Measurements from ENCODE around the gene DIP2B. TPM values are rescaled to one million over a fixed set of nuclear protein-coding genes. Genes with fewer than 3 reads are reported as not detected.
"Not testable (repeated sequence)": the region's sequence is repeated elsewhere in the genome, so short reads cannot be mapped to it uniquely, and the experiment has no call there.

The DIP2B gene
- total RNA-seq, 1 experiment from 2014 or later, result 20.0 TPM

- TF ChIP-seq, protein P1, sequence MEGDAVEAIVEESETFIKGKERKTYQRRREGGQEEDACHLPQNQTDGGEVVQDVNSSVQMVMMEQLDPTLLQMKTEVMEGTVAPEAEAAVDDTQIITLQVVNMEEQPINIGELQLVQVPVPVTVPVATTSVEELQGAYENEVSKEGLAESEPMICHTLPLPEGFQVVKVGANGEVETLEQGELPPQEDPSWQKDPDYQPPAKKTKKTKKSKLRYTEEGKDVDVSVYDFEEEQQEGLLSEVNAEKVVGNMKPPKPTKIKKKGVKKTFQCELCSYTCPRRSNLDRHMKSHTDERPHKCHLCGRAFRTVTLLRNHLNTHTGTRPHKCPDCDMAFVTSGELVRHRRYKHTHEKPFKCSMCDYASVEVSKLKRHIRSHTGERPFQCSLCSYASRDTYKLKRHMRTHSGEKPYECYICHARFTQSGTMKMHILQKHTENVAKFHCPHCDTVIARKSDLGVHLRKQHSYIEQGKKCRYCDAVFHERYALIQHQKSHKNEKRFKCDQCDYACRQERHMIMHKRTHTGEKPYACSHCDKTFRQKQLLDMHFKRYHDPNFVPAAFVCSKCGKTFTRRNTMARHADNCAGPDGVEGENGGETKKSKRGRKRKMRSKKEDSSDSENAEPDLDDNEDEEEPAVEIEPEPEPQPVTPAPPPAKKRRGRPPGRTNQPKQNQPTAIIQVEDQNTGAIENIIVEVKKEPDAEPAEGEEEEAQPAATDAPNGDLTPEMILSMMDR (conservative IDR thresholded peaks at IDR 0.05), result no peak
- Histone ChIP-seq H3K79me1 (ENCODE audit: insufficient read depth, low read depth, low read length, poor library complexity, severe bottlenecking) (no peaks in the 10 kb centered on the region), H3K14ac (ENCODE audit: insufficient read depth, low read length) (no peak overlapping the region), H2AK5ac (ENCODE audit: insufficient read length, low read length) (no peak overlapping the region), H3K56ac (ENCODE audit: insufficient read length, low read depth, low read length) (no peak overlapping the region), H3K4me1 (ENCODE audit: insufficient read depth, low read length) (no peaks in the 10 kb centered on the region), H3K9ac (ENCODE audit: extremely low read depth, insufficient read length, low read length) (no peak overlapping the region), H4K20me1 (ENCODE audit: control insufficient read depth, insufficient read depth, insufficient read length) (no peaks in the 10 kb centered on the region), H4K5ac (ENCODE audit: insufficient read length, low read depth, low read length) (no peak overlapping the region), H3K4me2 (ENCODE audit: insufficient read depth, insufficient read length, low read length) (no peak overlapping the region), H3K79me2 (ENCODE audit: insufficient read depth, low read length) (no peaks in the 10 kb centered on the region), H2BK5ac (ENCODE audit: insufficient read length, low read length) (no peak overlapping the region), H3K18ac (ENCODE audit: insufficient read length, low read depth, low read length) (no peak overlapping the region), H3K23me2 (ENCODE audit: insufficient read length, low read depth, low read length, poor library complexity, severe bottlenecking) (no peaks in the 10 kb centered on the region), H2BK12ac (ENCODE audit: insufficient read length, low read depth, low read length) (no peak overlapping the region), H3T11ph (ENCODE audit: low read length) (no peak overlapping the region), H3K23ac (ENCODE audit: insufficient read length, low read depth, low read length) (no peak overlapping the region), H3K27ac (ENCODE audit: insufficient read length, low read depth, low read length) (no peak overlapping the region), H4K91ac (ENCODE audit: insufficient read length, low read depth, low read length) (no peak overlapping the region), H2BK15ac (ENCODE audit: low read depth, low read length) (no peak overlapping the region), H3K4ac (ENCODE audit: low read depth, low read length) (no peak overlapping the region), H4K8ac (replicated peaks; ENCODE audit: insufficient read length, low read depth, low read length) (no peak overlapping the region), H3K9me3 (ENCODE audit: control insufficient read depth, low read depth, low read length) (no peaks in the 10 kb centered on the region), H2BK20ac (ENCODE audit: low read depth, low read length, poor library complexity, severe bottlenecking) (no peak overlapping the region), H2AFZ (ENCODE audit: low read length) (no peak overlapping the region), H2BK120ac (ENCODE audit: low read depth, low read length, poor library complexity, severe bottlenecking) (no peak overlapping the region), H3K27me3 (ENCODE audit: insufficient read depth, low read length) (no peaks in the 10 kb centered on the region)
- no peaks in the 10 kb centered on the region for H3K27me3 Mint-ChIP-seq (ENCODE audit: low read depth)
- no peak overlapping the region for H3K4me3 Mint-ChIP-seq
- no CpG with 5 or more reads among the region's 11 CpGs for WGBS (ENCODE audit: extremely low coverage, insufficient read length, low lambda C conversion rate)
- H3K9me3 Mint-ChIP-seq, result no peaks in the 10 kb centered on the region
- no peak for DNase-seq
- peaks cover 3 to 5% of the 10 kb centered on the region in 2 experiments; a peak in 2 of 4 replicates for H3K4me1 Mint-ChIP-seq
- no peaks in the 10 kb centered on the region; a peak in 2 of 7 replicates for H3K36me3 Mint-ChIP-seq (ENCODE audit: insufficient read depth in 1 of 3, low read depth in 3 of 3)
- H3K27ac Mint-ChIP-seq, result no peak overlapping the region
Measured at GRCh38 chr12:50556273-50556672, 51.5 kb downstream of the DIP2B start.

DNA sequence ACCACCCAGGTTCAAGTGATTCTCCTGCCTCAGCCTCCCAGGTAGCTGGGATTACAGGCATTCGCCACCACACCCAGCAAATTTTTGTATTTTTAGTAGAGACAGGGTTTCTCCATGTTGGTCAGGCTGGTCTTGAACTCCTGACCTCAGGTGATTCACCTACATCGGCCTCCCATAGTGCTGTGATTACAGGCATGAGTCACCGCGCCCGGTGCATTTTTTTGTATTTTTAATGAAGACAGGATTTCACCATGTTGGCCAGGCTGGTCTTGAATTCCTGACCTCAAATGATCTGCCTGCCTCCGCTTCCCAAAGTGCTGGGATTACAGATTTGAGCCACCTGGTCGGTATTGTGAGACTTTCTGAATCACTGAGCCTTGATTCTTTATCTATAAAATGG, 52.0 kb downstream of the DIP2B start:
- WGBS (ENCODE audit: extremely low coverage, insufficient read length, low lambda C conversion rate), result no CpG with 5 or more reads among the region's 7 CpGs
- not testable (repeated sequence) for H3K9ac ChIP-seq (ENCODE audit: extremely low read depth, insufficient read length, low read length); H3K9me3 ChIP-seq (ENCODE audit: control insufficient read depth, low read depth, low read length); H4K8ac ChIP-seq (replicated peaks; ENCODE audit: insufficient read length, low read depth, low read length); H4K91ac ChIP-seq (ENCODE audit: insufficient read length, low read depth, low read length); H3K79me1 ChIP-seq (ENCODE audit: insufficient read depth, low read depth, low read length, poor library complexity, severe bottlenecking); H2BK120ac ChIP-seq (ENCODE audit: low read depth, low read length, poor library complexity, severe bottlenecking); H3K4ac ChIP-seq (ENCODE audit: low read depth, low read length); H2BK12ac ChIP-seq (ENCODE audit: insufficient read length, low read depth, low read length); H2BK20ac ChIP-seq (ENCODE audit: low read depth, low read length, poor library complexity, severe bottlenecking); H3K27ac Mint-ChIP-seq; DNase-seq; H3K9me3 Mint-ChIP-seq; H3K4me3 Mint-ChIP-seq; H2BK5ac ChIP-seq (ENCODE audit: insufficient read length, low read length); H3K4me1 Mint-ChIP-seq; H2AFZ ChIP-seq (ENCODE audit: low read length); H3K4me2 ChIP-seq (ENCODE audit: insufficient read depth, insufficient read length, low read length); H3K56ac ChIP-seq (ENCODE audit: insufficient read length, low read depth, low read length); H3T11ph ChIP-seq (ENCODE audit: low read length); H3K27ac ChIP-seq (ENCODE audit: insufficient read length, low read depth, low read length); H3K14ac ChIP-seq (ENCODE audit: insufficient read depth, low read length); H3K23me2 ChIP-seq (ENCODE audit: insufficient read length, low read depth, low read length, poor library complexity, severe bottlenecking); H3K36me3 Mint-ChIP-seq (ENCODE audit: insufficient read depth in 1 of 3, low read depth in 3 of 3); H3K79me2 ChIP-seq (ENCODE audit: insufficient read depth, low read length); H3K18ac ChIP-seq (ENCODE audit: insufficient read length, low read depth, low read length); H4K5ac ChIP-seq (ENCODE audit: insufficient read length, low read depth, low read length); H3K27me3 Mint-ChIP-seq (ENCODE audit: low read depth); H2BK15ac ChIP-seq (ENCODE audit: low read depth, low read length); H2AK5ac ChIP-seq (ENCODE audit: insufficient read length, low read length); H3K4me1 ChIP-seq (ENCODE audit: insufficient read depth, low read length); H3K27me3 ChIP-seq (ENCODE audit: insufficient read depth, low read length); H4K20me1 ChIP-seq (ENCODE audit: control insufficient read depth, insufficient read depth, insufficient read length); H3K23ac ChIP-seq (ENCODE audit: insufficient read length, low read depth, low read length)

Measured in H9 (cell line).